DOHH2 (cell line): ENCODE measurements around the gene PTPN4.

ENCODE experiments used
- H3F3A ChIP-seq: fragments of 200-600 bp; sonication (generic), shearing (Covaris generic); 2 replicates; pipeline ENCODE4 v1.6.0; 2016; ENCODE audit warnings: antibody characterized with exemption, mild to moderate bottlenecking; ENCODE audit not compliant: control insufficient read depth, insufficient read depth
- H3K27ac ChIP-seq: fragments of 200-600 bp; sonication (generic); 2 replicates; pipeline ENCODE4 v1.5.1; 2014; ENCODE audit warnings: low read depth, mild to moderate bottlenecking, low read length, moderate library complexity
- H3K27me3 ChIP-seq: fragments of 200-600 bp; sonication (generic); 2 replicates; pipeline ENCODE4 v1.6.1; 2014; ENCODE audit warnings: mild to moderate bottlenecking, low read length, mixed read lengths; ENCODE audit not compliant: control insufficient read depth
- H3K36me3 ChIP-seq: fragments of 200-600 bp; sonication (generic); 2 replicates; pipeline ENCODE4 v1.6.1; 2014; ENCODE audit warnings: mild to moderate bottlenecking, low read length, moderate library complexity, mixed read lengths; ENCODE audit not compliant: control insufficient read depth
- H3K4me1 ChIP-seq: fragments of 200-600 bp; sonication (generic); 2 replicates; pipeline ENCODE4 v1.6.1; 2014; ENCODE audit warnings: mild to moderate bottlenecking, low read length, mixed read lengths; ENCODE audit not compliant: control insufficient read depth
- H3K4me2 ChIP-seq: fragments of 200-600 bp; sonication (generic); 2 replicates; pipeline ENCODE4 v1.6.0; 2014; ENCODE audit warnings: mild to moderate bottlenecking, low read length, moderate library complexity
- H3K4me3 ChIP-seq: fragments of 200-600 bp; sonication (generic); 2 replicates; pipeline ENCODE4 v1.5.1; 2014; ENCODE audit warnings: mild to moderate bottlenecking, low read length, mixed read lengths
- H3K79me2 ChIP-seq: fragments of 200-600 bp; sonication (generic); 2 replicates; pipeline ENCODE4 v1.6.1; 2014; ENCODE audit warnings: mild to moderate bottlenecking, low read length, mixed read lengths; ENCODE audit not compliant: control insufficient read depth
- H3K9me2 ChIP-seq: fragments of 200-600 bp; sonication (generic); replicated peaks from 2 replicates; pipeline ENCODE4 v1.6.1; 2014; ENCODE audit warnings: mild to moderate bottlenecking, low read length, mixed read lengths; ENCODE audit not compliant: control insufficient read depth
- H3K9me3 ChIP-seq: fragments of 200-600 bp; sonication (generic); 2 replicates; pipeline ENCODE4 v1.6.1; 2014; ENCODE audit warnings: antibody characterized with exemption, low read length, mixed read lengths; ENCODE audit not compliant: control insufficient read depth, insufficient read depth
- H4K20me1 ChIP-seq: fragments of 200-600 bp; sonication (generic); 2 replicates; pipeline ENCODE4 v1.6.0; 2014; ENCODE audit warnings: low read depth, mild to moderate bottlenecking, antibody characterized with exemption, low read length, moderate library complexity; ENCODE audit not compliant: control insufficient read depth, insufficient read depth
- CTCF ChIP-seq: fragments of 200-600 bp; sonication (generic); IDR thresholded peaks from one replicate; pipeline ENCODE4 v1.5.1; 2014; ENCODE audit warnings: antibody characterized with exemption, mild to moderate bottlenecking, low read depth, low read length; ENCODE audit not compliant: poor library complexity, severe bottlenecking
- EZH2phosphoT487 ChIP-seq: fragments of 200-600 bp; sonication (generic); IDR thresholded peaks from 2 replicates; pipeline ENCODE4 v1.6.1; 2017; ENCODE audit warnings: borderline replicate concordance, mild to moderate bottlenecking, antibody characterized with exemption, low read length, moderate library complexity, mixed read lengths

PTPN4 gene

DNA sequence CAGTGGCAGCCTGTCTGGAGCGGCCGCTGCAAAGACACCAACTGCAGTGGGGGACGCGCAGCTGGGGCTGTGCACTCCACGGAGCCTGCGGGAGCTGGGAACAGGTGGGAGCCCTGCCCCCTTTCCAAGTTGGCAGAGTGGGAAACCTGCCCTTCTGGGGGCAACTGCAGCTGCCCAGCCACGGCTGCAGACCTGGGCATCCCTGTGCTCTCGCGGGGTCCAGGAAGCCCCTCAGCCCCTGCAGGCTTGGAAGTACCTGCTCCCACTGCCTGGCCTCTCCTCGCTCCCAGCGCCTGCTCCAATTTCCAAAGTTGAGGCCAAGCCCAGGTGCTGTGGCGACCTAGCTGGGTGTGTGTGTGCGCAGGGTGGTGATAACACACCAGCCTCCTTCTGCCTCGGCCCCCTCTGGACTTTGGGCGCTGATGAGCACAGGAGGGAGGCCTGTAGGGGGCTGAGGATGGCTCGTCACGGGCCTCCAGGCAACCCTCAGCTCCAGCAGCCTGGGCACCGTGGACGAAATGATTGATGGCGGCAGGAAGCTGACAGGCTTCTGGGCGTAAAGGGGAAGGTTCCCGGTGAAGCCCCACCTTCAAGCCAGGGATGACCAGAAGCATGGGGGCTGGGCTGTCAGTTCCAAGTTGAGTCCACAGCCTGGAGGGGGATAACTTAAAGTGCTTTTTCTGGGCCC, 76.9 kb downstream of the PTPN4 start:
- no peak for TF ChIP-seq EZH2phosphoT487
- no peak for TF ChIP-seq CTCF
- no peaks in the 10 kb centered on the region for H3F3A ChIP-seq

GRCh38 chr2:119837350-119837749, 77.6 kb downstream of the PTPN4 start:
- Histone ChIP-seq H3K27ac (no peak overlapping the region), H3K4me1 (peaks cover 18% of the 10 kb centered on the region), H3F3A (no peaks in the 10 kb centered on the region), H4K20me1 (no peaks in the 10 kb centered on the region), H3K27me3 (no peaks in the 10 kb centered on the region), H3K4me2 (no peak overlapping the region), H3K9me3 (no peaks in the 10 kb centered on the region), H3K4me3 (no peak overlapping the region), H3K9me2 (no peaks in the 10 kb centered on the region), H3K79me2 (peaks cover 6% of the 10 kb centered on the region), H3K36me3 (no peaks in the 10 kb centered on the region)
- no peak for TF ChIP-seq EZH2phosphoT487
- no peak for TF ChIP-seq CTCF

More for the DNA sequence above, 76.9 kb downstream of the PTPN4 start:
- H3K9me2 ChIP-seq = no peaks in the 10 kb centered on the region
- H3K4me2 ChIP-seq = no peak overlapping the region
- peaks cover 18% of the 10 kb centered on the region for H3K4me1 ChIP-seq
- H3K79me2 ChIP-seq = peaks cover 8% of the 10 kb centered on the region
- H3K4me3 ChIP-seq = no peak overlapping the region
- no peaks in the 10 kb centered on the region for H4K20me1 ChIP-seq
- no peaks in the 10 kb centered on the region for H3K27me3 ChIP-seq
- H3K9me3 ChIP-seq = no peaks in the 10 kb centered on the region
- H3K36me3 ChIP-seq = no peaks in the 10 kb centered on the region
- H3K27ac ChIP-seq = no peak overlapping the region

- H3K4me3 ChIP-seq = no peak overlapping the region
- no peak overlapping the region for H3K4me2 ChIP-seq
- no peaks in the 10 kb centered on the region for H3K27me3 ChIP-seq
- H3F3A ChIP-seq = no peaks in the 10 kb centered on the region
- H3K9me3 ChIP-seq = no peaks in the 10 kb centered on the region
- H3K79me2 ChIP-seq = peaks cover 6% of the 10 kb centered on the region
- no peak for TF ChIP-seq CTCF
- no peak for TF ChIP-seq EZH2phosphoT487
- no peaks in the 10 kb centered on the region for H3K36me3 ChIP-seq
- peaks cover 14% of the 10 kb centered on the region for H3K4me1 ChIP-seq
- no peaks in the 10 kb centered on the region for H3K9me2 ChIP-seq
- H3K27ac ChIP-seq = no peak overlapping the region
- no peaks in the 10 kb centered on the region for H4K20me1 ChIP-seq
Measured at GRCh38 chr2:119837759-119838158, 78.0 kb downstream of the PTPN4 start.
